ENCODE results near the gene OSGIN1.

The OSGIN1 gene

DNA sequence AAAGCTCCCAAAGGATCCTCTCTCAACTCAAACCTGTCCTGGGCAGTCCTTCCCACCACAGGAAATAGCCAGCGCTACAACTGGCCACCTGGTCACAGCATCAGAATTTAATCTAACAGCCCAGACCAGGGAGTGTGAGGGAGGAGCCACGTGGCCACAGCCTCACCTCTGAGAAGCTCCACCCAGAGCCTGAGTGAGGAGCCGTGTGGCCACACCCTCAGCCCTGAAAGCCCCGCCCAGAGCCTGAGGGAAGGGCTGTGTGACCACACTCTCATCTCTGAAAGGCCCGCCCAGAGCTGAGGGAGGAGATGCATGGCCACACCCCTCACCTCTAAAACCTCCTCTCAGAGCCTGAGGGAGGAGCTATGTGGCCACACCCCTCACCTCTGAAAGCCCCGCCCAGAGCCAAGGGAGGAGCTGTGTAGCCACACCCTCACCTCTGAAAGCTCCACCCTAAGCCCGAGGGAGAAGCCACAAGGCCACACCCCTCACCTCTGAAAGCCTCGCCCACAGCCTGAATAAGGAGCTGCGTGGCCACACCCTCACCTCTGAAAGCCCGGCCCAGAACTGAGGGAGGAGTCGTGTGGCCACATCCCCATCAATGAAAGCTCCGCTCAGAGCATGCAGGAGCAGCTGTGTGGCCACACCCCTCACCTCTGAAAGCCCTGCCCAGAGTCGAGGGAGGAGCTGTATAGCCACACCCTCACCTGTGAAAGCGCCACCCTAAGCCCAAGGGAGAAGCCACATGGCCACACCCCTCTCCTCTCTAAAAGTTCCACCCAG is 60.9 kb downstream of the OSGIN1 start:
- TF ChIP-seq, protein P1, sequence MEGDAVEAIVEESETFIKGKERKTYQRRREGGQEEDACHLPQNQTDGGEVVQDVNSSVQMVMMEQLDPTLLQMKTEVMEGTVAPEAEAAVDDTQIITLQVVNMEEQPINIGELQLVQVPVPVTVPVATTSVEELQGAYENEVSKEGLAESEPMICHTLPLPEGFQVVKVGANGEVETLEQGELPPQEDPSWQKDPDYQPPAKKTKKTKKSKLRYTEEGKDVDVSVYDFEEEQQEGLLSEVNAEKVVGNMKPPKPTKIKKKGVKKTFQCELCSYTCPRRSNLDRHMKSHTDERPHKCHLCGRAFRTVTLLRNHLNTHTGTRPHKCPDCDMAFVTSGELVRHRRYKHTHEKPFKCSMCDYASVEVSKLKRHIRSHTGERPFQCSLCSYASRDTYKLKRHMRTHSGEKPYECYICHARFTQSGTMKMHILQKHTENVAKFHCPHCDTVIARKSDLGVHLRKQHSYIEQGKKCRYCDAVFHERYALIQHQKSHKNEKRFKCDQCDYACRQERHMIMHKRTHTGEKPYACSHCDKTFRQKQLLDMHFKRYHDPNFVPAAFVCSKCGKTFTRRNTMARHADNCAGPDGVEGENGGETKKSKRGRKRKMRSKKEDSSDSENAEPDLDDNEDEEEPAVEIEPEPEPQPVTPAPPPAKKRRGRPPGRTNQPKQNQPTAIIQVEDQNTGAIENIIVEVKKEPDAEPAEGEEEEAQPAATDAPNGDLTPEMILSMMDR (IDR thresholded peaks at IDR 0.05; ENCODE audit: low read depth, low read length) = no peak
- DNase-seq = peak; percentile 95
- H3K4me3 ChIP-seq (ENCODE audit: low read depth, low read length) = no peak overlapping the region
- H3K4me1 ChIP-seq = no peaks in the 10 kb centered on the region
- no peaks in the 10 kb centered on the region for H3K27me3 ChIP-seq
- no peaks in the 10 kb centered on the region; the same call in none of the 2 replicates for H3K9me3 ChIP-seq
- H3K36me3 ChIP-seq = no peaks in the 10 kb centered on the region

DNA sequence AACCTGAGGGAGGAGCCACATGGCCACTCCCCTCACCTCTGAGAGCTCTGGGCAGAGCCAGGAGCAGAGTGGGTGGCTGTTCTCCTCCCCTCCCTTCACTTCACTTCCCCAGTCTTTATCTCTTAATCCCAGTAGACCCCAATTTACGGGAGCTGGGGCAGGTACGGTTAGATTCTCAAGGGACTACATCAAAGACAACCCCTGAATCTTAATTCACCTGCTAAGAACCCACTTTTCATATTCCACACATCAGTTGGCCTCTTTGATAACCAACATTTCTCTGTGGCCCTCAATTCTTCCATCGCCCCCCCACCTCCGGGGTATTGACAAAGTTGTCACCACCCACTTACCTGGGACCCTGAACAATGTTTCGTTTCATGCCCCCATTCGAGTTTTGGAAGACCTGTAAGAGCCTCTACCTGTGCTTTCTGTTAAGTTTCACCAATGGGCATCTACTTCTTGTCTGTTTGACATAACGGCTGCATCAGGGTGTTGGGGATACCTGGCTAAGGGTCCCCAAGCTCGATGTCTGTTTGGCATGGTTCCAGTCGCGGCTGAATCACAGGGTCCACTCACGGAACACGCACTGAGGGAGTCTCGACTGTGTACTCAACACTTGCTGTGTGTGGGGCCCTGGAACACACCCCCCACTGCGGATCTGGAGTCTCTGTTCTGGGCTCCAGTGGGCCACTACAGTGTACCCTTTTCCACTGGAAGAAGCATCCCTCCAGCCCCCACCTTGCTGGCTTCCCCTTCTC is 61.7 kb downstream of the OSGIN1 start:
- Histone ChIP-seq H3K4me3 (ENCODE audit: low read depth, low read length) (no peak overlapping the region), H3K4me1 (no peaks in the 10 kb centered on the region), H3K9me3 (no peaks in the 10 kb centered on the region; the same call in none of the 2 replicates), H3K36me3 (no peaks in the 10 kb centered on the region), H3K27me3 (no peaks in the 10 kb centered on the region)
- DNase-seq = no peak
- TF ChIP-seq, protein P1 (IDR thresholded peaks at IDR 0.05; ENCODE audit: low read depth, low read length) = no peak

DNA sequence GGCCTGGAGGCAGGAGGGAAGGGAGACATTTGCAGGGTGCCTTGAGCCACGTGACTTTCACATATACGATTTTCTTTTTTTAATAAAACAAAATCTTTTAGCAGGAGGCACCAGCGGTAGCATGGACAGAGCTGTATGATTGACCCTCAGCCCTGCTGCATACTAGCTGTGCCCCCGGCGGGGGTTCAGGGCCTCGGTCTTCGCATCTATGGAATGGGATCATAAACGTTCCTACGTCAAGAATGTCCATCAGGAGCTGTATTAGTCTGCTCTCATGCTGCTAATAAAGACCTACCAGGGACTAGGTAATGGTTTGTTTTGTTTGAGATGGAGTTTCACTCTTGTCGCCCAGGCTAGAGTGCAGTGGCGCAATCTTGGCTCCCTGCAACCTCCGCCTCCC is 62.4 kb downstream of the OSGIN1 start:
- no peak for DNase-seq
- TF ChIP-seq, protein P1 (IDR thresholded peaks at IDR 0.05; ENCODE audit: low read depth, low read length) = no peak
- H3K4me1 ChIP-seq = no peaks in the 10 kb centered on the region
- H3K27me3 ChIP-seq = no peaks in the 10 kb centered on the region
- H3K4me3 ChIP-seq (ENCODE audit: low read depth, low read length) = no peak overlapping the region
- H3K36me3 ChIP-seq = no peaks in the 10 kb centered on the region
- no peaks in the 10 kb centered on the region; the same call in none of the 2 replicates for H3K9me3 ChIP-seq

Measured in BE2C (cell line).